Measurements from ENCODE around the gene IDI2. TPM values are rescaled to one million over a fixed set of nuclear protein-coding genes. Genes with fewer than 3 reads are reported as not detected.

IDI2 gene
- total and polyA plus RNA-seq, 2 of the 13 experiments (the other 11 are each of a cell fraction or from before 2014, with no cell fraction given), result not detected

- TF ChIP-seq ZNF292 (CRISPR knock-in tag; IDR thresholded peaks at IDR 0.05; ENCODE audit: borderline replicate concordance, low read depth) (no peak), ZNF572 (CRISPR knock-in tag; IDR thresholded peaks at IDR 0.05) (0 out of 2 replicates have a peak, but pooled peaks have one; percentile 83), CBFB (CRISPR knock-in tag; IDR thresholded peaks at IDR 0.05) (0 out of 2 replicates have a peak, but pooled peaks have one; percentile 23), CENPX (CRISPR knock-in tag; IDR thresholded peaks at IDR 0.05) (no peak), ZNF337 (CRISPR knock-in tag; IDR thresholded peaks at IDR 0.05; ENCODE audit: borderline replicate concordance, low read depth) (no peak; the same call in 1 of the 2 replicates), ZFP90 (CRISPR knock-in tag; IDR thresholded peaks at IDR 0.05; ENCODE audit: borderline replicate concordance) (peak; percentile 70; the same call in 1 of the 2 replicates), ZSCAN30 (CRISPR knock-in tag; IDR thresholded peaks at IDR 0.05) (no peak), ZNF878 (CRISPR knock-in tag; IDR thresholded peaks at IDR 0.05) (peak; percentile 73), MTA1 (CRISPR knock-in tag; IDR thresholded peaks at IDR 0.05; ENCODE audit: borderline replicate concordance) (no peak; the same call in 1 of the 2 replicates), KDM3A (CRISPR knock-in tag; IDR thresholded peaks at IDR 0.05; ENCODE audit: low read depth) (no peak; the same call in 1 of the 2 replicates), EEA1 (CRISPR knock-in tag; IDR thresholded peaks at IDR 0.05; ENCODE audit: borderline replicate concordance) (peak; percentile 71; the same call in 1 of the 2 replicates), ZSCAN21 (CRISPR knock-in tag; IDR thresholded peaks at IDR 0.05; ENCODE audit: borderline replicate concordance) (peak; percentile 37; the same call in 1 of the 2 replicates), GATAD2A (CRISPR knock-in tag; IDR thresholded peaks at IDR 0.05) (no peak; the same call in 1 of the 2 replicates), ZSCAN20 (CRISPR knock-in tag; IDR thresholded peaks at IDR 0.05; ENCODE audit: borderline replicate concordance) (0 out of 2 replicates have a peak, but pooled peaks have one; percentile 27), IRF2 (CRISPR knock-in tag; IDR thresholded peaks at IDR 0.05) (peak; percentile 84), FIP1L1 (IDR thresholded peaks at IDR 0.05; ENCODE audit: borderline replicate concordance, insufficient read depth, low read depth, low read length) (no peak), ELF4 (CRISPR knock-in tag; IDR thresholded peaks at IDR 0.05; ENCODE audit: borderline replicate concordance) (peak; percentile 82), LRRFIP1 (CRISPR knock-in tag; conservative IDR thresholded peaks at IDR 0.05) (no peak), ATF1 (CRISPR knock-in tag; IDR thresholded peaks at IDR 0.05) (peak; percentile 85), ZNF12 (CRISPR knock-in tag; IDR thresholded peaks at IDR 0.05) (no peak), ZNF770 (CRISPR knock-in tag; IDR thresholded peaks at IDR 0.05) (peak; percentile 52), SALL2 (CRISPR knock-in tag; IDR thresholded peaks at IDR 0.05) (peak; percentile 96), NBN (conservative IDR thresholded peaks at IDR 0.05) (no peak), HCFC1 (IDR thresholded peaks at IDR 0.05; ENCODE audit: low read depth, low read length) (peak; percentile 52; the same call in 1 of the 2 replicates), REPIN1 (CRISPR knock-in tag; IDR thresholded peaks at IDR 0.05; ENCODE audit: borderline replicate concordance, low read depth) (peak; percentile 74; the same call in 1 of the 2 replicates), NAIF1 (CRISPR knock-in tag; IDR thresholded peaks at IDR 0.05; ENCODE audit: borderline replicate concordance) (peak; percentile 76; the same call in 1 of the 2 replicates), SIX4 (CRISPR knock-in tag; IDR thresholded peaks at IDR 0.05) (no peak)
Measured at GRCh38 chr10:987870-988666, 37.6 kb downstream of the IDI2 start, which contains the start of gene GTPBP4 (continued).
